Measurements from ENCODE around the gene DRC3.

Gene DRC3

GRCh38 chr17:18056214-18056613 is 83.6 kb downstream of the DRC3 start:
- DNase-seq, result no peak

GRCh38 chr17:18059283-18059682 is 86.6 kb downstream of the DRC3 start:
- DNase-seq, result no peak

GRCh38 chr17:18064053-18064452 is 91.4 kb downstream of the DRC3 start:
- no peak for DNase-seq

- DNase-seq, result no peak
Observed at GRCh38 chr17:18065546-18065945, 92.9 kb downstream of the DRC3 start.

All from activated CD4-positive, alpha-beta T cell treated with anti-CD3 and anti-CD28 coated beads, Interleukin-2, amount 50 U/mL, for 4 hours (primary cell).